Hepatocyte (in vitro differentiated cells): ENCODE measurements around the gene XIST. TPM values are rescaled to one million over a fixed set of nuclear protein-coding genes. Genes with fewer than 3 reads are reported as not detected.
"Not testable (repeated sequence)": the region's sequence is repeated elsewhere in the genome, so short reads cannot be mapped to it uniquely, and the experiment has no call there.

Source experiments
- DNase-seq: peaks from one replicate; pipeline ENCODE4 v3.0.0-alpha.2; 2016; ENCODE audit warnings: low spot score
- H2AFZ ChIP-seq: fragments of 200-600 bp; sonication (generic); 2 replicates; pipeline ENCODE4 v1.6.0; 2016; ENCODE audit warnings: antibody characterized with exemption, mild to moderate bottlenecking
- H3K27ac ChIP-seq: fragments of 200-600 bp; sonication (generic); 2 replicates; pipeline ENCODE4 v1.5.1; 2016; ENCODE audit warnings: mild to moderate bottlenecking
- H3K27me3 ChIP-seq: fragments of 200-600 bp; sonication (generic); 2 replicates; pipeline ENCODE4 v1.6.1; 2016
- H3K36me3 ChIP-seq: fragments of 200-600 bp; sonication (generic); replicated peaks from 2 replicates; pipeline ENCODE4 v1.5.1; 2016; ENCODE audit warnings: low read depth; ENCODE audit not compliant: insufficient read depth
- H3K4me1 ChIP-seq: fragments of 200-600 bp; sonication (generic); 2 replicates; pipeline ENCODE4 v1.5.1; 2016; ENCODE audit warnings: mild to moderate bottlenecking, moderate library complexity; ENCODE audit not compliant: insufficient read depth
- H3K4me2 ChIP-seq: fragments of 200-600 bp; sonication (generic); 2 replicates; pipeline ENCODE4 v1.6.0; 2016
- H3K4me3 ChIP-seq: fragments of 200-600 bp; sonication (generic); 2 replicates; pipeline ENCODE4 v1.5.1; 2016; ENCODE audit warnings: mild to moderate bottlenecking
- H3K79me2 ChIP-seq: fragments of 200-600 bp; sonication (generic); 2 replicates; pipeline ENCODE4 v1.6.0; 2017; ENCODE audit warnings: mild to moderate bottlenecking
- H3K9me2 ChIP-seq: fragments of 200-600 bp; sonication (generic); replicated peaks from 2 replicates; pipeline ENCODE4 v1.6.0; 2017; ENCODE audit warnings: mild to moderate bottlenecking; ENCODE audit not compliant: insufficient read depth
- H3K9me3 ChIP-seq: fragments of 200-600 bp; sonication (generic); 2 replicates; pipeline ENCODE4 v1.5.1; 2016; ENCODE audit warnings: low read depth, mild to moderate bottlenecking
- H4K20me1 ChIP-seq: fragments of 200-600 bp; sonication (generic); 2 replicates; pipeline ENCODE4 v1.6.0; 2016; ENCODE audit warnings: mild to moderate bottlenecking; ENCODE audit not compliant: insufficient read depth, poor library complexity, severe bottlenecking
- EZH2 ChIP-seq: fragments of 200-600 bp; sonication (generic); IDR thresholded peaks from 2 replicates; pipeline ENCODE4 v1.6.1; 2016; ENCODE audit warnings: antibody characterized with exemption, mild to moderate bottlenecking, borderline replicate concordance
- EZH2phosphoT487 ChIP-seq: fragments of 200-600 bp; sonication (generic); IDR thresholded peaks from one replicate; pipeline ENCODE4 v1.6.1; 2018; ENCODE audit warnings: antibody characterized with exemption, mild to moderate bottlenecking, low read depth, moderate library complexity; ENCODE audit not compliant: unreplicated experiment, severe bottlenecking
- WGBS: methylation state at CpG from one replicate; pipeline ENCODE4 v1.1.6; 2016; ENCODE audit warnings: low lambda C conversion rate; ENCODE audit errors: missing lambda C conversion rate; 5-methylcytosine and 5-hydroxymethylcytosine counted together
- polyA plus RNA-seq: library from polyadenylated mRNA; unstranded; fragments of >200 nt; fragmentation: Nextera tagmentation; extraction: Ambion mirVana; gene quantifications from 2 replicates; pipeline ENCODE4 v1.2.1, GENCODE V29; 2016
- small RNA-seq: library from RNA; depleted of rRNA; stranded (forward); fragments of <200 nt; gene quantifications from one replicate; pipeline ENCODE3, GENCODE V24; 2014
- total RNA-seq: library from RNA; depleted of rRNA; stranded (reverse); fragments of >200 nt; gene quantifications from 2 replicates; pipeline ENCODE4 v1.2.3, GENCODE V29; 2014
- TF ChIP-seq, protein P1 (sequence below): fragments of 200-600 bp; sonication (generic); IDR thresholded peaks from 2 replicates; pipeline ENCODE4 v1.5.1; 2016; ENCODE audit warnings: antibody characterized with exemption, mild to moderate bottlenecking; ENCODE audit not compliant: poor library complexity

XIST gene
- total and polyA plus RNA-seq, 2 experiments from 2014 or later: 0.01 TPM; not detected in 1

DNA sequence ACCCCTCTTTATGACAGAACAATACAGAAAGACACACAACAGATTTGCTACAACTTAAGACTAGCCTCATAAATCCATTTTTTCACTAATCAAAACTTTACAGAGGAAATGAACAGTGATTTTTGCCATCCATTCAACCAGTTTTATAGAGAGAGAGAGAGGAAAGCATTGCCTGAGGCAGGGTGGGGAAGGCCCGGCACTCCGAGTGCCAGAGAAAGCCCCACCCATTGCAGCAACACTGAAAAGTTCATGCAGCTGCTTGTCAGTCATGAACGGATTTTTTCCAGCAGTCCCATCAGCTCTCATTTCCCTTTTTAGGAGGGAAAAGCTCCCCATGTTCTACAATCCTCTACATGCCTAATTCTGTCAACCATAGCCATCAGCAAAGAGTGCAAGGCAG is 52.6 kb downstream of the XIST start:
- no peak overlapping the region for H3K4me2 ChIP-seq
- DNase-seq: no peak
- 59% methylated on average over 3 of the region's 3 CpGs for WGBS
- H3K4me3 ChIP-seq: no peak overlapping the region
- no peak overlapping the region for H3K27ac ChIP-seq
- no peaks in the 10 kb centered on the region for H3K79me2 ChIP-seq
- H3K36me3 ChIP-seq: no peaks in the 10 kb centered on the region
- no peaks in the 10 kb centered on the region for H3K4me1 ChIP-seq
- H3K9me2 ChIP-seq: no peaks in the 10 kb centered on the region
- H2AFZ ChIP-seq: no peak overlapping the region
- H4K20me1 ChIP-seq: no peaks in the 10 kb centered on the region
- no peaks in the 10 kb centered on the region for H3K9me3 ChIP-seq
- no peaks in the 10 kb centered on the region for H3K27me3 ChIP-seq
- TF ChIP-seq, protein P1, sequence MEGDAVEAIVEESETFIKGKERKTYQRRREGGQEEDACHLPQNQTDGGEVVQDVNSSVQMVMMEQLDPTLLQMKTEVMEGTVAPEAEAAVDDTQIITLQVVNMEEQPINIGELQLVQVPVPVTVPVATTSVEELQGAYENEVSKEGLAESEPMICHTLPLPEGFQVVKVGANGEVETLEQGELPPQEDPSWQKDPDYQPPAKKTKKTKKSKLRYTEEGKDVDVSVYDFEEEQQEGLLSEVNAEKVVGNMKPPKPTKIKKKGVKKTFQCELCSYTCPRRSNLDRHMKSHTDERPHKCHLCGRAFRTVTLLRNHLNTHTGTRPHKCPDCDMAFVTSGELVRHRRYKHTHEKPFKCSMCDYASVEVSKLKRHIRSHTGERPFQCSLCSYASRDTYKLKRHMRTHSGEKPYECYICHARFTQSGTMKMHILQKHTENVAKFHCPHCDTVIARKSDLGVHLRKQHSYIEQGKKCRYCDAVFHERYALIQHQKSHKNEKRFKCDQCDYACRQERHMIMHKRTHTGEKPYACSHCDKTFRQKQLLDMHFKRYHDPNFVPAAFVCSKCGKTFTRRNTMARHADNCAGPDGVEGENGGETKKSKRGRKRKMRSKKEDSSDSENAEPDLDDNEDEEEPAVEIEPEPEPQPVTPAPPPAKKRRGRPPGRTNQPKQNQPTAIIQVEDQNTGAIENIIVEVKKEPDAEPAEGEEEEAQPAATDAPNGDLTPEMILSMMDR: no peak
- no peak for TF ChIP-seq EZH2phosphoT487
- no peak for TF ChIP-seq EZH2

DNA sequence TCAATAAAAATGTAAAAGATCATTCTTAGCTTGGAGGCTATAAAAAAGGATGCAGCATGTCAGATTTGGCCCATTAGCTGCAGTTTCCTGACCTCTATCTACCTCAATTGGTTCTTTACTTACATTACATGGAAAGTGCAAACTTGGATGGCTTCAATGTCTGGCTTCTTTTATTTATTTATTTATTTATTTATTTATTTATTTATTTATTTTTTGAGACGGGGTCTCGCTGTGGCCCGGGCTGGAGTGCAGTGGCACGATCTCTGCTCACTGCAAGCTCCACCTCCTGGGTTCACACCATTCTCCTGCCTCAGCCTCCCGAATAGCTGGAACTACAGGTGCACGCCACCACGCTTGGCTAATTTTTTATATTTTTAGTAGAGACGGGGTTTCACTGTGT is 60.0 kb downstream of the XIST start:
- not testable (repeated sequence) for H2AFZ ChIP-seq, H3K27me3 ChIP-seq, H4K20me1 ChIP-seq, H3K4me1 ChIP-seq, H3K27ac ChIP-seq, H3K4me2 ChIP-seq, H3K36me3 ChIP-seq, H3K9me3 ChIP-seq, DNase-seq, H3K4me3 ChIP-seq, H3K79me2 ChIP-seq, H3K9me2 ChIP-seq
- WGBS: 90% methylated on average over 8 of the region's 8 CpGs

DNA sequence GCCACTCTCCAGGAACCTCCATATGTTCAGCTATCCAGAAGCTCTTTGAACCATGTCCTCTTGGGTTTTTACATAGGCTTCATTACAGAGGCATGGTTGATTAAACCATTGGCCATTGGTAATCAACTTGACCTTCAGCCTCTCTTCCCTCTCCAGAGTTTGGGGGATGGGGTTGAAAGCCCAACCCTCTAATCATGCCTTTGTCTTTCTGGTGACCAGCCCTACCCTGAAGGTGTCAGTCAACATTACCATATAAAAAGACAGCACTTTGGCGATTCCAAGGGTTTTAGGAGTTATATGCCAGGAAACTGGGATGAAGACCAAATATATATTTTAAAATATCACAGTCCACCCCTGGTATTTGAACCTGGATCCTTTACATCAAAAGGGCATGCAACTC is 67.0 kb downstream of the XIST start:
- Histone ChIP-seq H2AFZ (no peak overlapping the region), H3K9me3 (no peaks in the 10 kb centered on the region), H3K4me2 (no peak overlapping the region), H4K20me1 (no peaks in the 10 kb centered on the region), H3K79me2 (no peaks in the 10 kb centered on the region), H3K27ac (no peak overlapping the region), H3K4me3 (no peak overlapping the region), H3K27me3 (no peaks in the 10 kb centered on the region), H3K36me3 (no peaks in the 10 kb centered on the region), H3K4me1 (no peaks in the 10 kb centered on the region), H3K9me2 (no peaks in the 10 kb centered on the region)
- 26% methylated on average over 1 of the region's 1 CpG for WGBS
- DNase-seq: no peak
- TF ChIP-seq EZH2 (no peak), EZH2phosphoT487 (no peak)
- TF ChIP-seq, protein P1: no peak

Small RNAs within 50 kb of the gene (small RNA-seq; reads per million reads assigned to genes)
- not detected for gene RF01880
